A673 (cell line): ENCODE measurements around the gene IQCH.

ENCODE experiments used
- CTCF ChIP-seq: fragments of 300-800, 200-600 bp; sonication (generic); conservative IDR thresholded peaks from 2 replicates; pipeline ENCODE4 v1.5.1; 2017; ENCODE audit warnings: low read depth, mild to moderate bottlenecking, antibody characterized with exemption, low read length, moderate library complexity, mixed read lengths
- EZH2 ChIP-seq: fragments of 200-600 bp; sonication (generic); IDR thresholded peaks from 2 replicates; pipeline ENCODE4 v1.6.1; 2017; ENCODE audit warnings: borderline replicate concordance, low read depth, mild to moderate bottlenecking, mixed read lengths, antibody characterized with exemption, low read length; ENCODE audit not compliant: poor library complexity, severe bottlenecking

GRCh38 chr15:67472957-67473356, 218.4 kb downstream of the IQCH start:
- no peak for TF ChIP-seq CTCF
- TF ChIP-seq EZH2, result no peak
